Right lung (tissue), 5 donors: ENCODE data around the gene RTCA. TPM values are rescaled to one million over a fixed set of nuclear protein-coding genes. Genes with fewer than 3 reads are reported as not detected.
"Not testable (repeated sequence)": the region's sequence is repeated elsewhere in the genome, so short reads cannot be mapped to it uniquely, and the experiment has no call there.

Experiments used
- DNase-seq, 2 donors: peaks; one replicate each; pipeline ENCODE4 v3.0.0-alpha.2; 2013
- polyA plus RNA-seq, 5 donors: library from polyadenylated mRNA; unstranded; fragments of 120-200 nt; gene quantifications; one replicate each; pipeline versions ENCODE4 v1.2.1 to v1.2.3, GENCODE V29; 2013; ENCODE audit warnings: inconsistent platforms in 1 of 5, low replicate concordance in 1 of 5; ENCODE audit not compliant: insufficient read length in 5 of 5, insufficient read depth in 1 of 5

Gene RTCA
- polyA plus RNA-seq, 5 donors, result 24.1 to 34.1 (median 29.6) TPM

- DNase-seq, result no peak
Measured at GRCh38 chr1:100304921-100305320, 38.9 kb downstream of the RTCA start.

DNA sequence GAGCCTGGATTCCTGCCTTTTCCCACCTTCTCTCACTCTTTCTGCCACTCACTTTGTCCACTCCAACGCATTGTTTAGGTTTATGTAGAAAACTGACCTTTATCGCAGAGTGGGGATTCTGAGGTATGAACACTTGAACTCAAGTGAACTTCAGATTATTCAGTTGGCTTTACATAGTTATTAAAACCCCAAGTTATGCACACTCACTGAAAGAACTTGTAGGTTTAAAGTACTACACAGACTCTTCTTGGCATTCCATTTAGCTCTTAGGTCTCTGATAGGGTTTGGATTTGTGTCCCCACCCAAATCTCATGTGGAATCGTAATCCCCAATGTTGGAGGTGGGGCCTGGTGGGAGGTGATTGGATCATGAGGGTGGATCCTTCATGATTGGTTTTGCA is 39.9 kb downstream of the RTCA start:
- DNase-seq, result peak in 1 of 2 donors; percentile 2

DNA sequence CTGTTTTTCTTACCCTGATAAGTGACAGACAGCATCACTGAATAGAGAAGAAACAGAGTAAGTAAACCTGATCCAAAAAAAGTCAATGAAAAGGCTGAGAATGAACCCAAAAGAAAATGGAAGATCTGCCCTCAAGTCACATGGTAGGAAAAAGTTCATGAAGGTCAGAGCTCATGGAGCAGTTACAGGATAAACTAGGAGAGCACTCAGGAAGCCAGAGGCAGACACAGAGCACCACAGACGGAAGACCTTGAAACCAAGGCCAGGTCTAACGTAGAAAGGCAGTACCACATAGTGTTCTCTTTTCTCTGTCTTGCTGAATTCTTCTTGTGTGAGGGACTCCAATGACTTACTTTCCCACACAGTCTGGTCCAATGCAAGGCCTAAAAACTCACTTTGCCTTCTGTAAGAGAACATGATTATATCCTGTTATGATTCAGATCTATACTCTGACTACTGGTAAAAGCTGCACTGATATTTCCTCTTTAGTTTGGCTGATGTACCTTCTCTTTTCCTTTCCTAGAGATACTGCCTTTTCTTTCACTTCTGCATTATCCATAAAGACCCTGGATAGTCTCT is 40.8 kb downstream of the RTCA start:
- no peak for DNase-seq

DNA sequence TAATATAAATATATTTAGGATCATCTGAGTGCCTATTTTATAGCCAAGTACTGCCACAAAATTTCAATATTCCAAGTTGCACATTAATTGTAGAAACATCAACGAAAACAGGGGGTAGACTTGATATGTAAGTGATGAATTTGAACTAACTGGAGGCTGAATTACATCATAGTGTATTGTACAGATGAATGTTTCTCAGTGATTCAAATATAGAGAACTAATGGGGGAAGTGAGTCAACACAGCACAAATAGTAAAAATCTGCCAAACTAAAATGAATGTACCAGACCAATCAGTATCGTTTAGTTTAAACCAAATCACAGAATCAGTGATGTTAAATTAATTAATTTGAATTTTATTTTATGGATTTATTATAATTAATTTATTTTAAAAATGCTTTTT is 42.8 kb downstream of the RTCA start:
- no peak for DNase-seq

DNA sequence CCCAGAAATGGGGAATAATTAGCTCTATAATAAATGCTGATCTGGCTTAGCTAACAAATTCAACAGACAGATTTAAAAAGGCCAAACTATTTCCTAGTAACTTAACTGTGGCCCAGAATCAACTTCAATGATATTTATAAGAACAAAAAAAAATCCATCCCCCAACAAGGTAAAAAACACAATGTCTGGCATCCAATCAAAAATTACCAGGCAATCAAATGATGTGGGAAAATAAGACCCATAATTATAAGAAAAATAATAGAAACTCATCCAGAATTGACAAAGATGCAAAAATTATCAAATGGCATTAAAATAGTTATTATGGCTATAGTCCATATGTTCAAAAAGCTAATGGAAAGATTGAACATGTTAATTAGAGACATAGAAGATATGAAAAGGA is 43.8 kb downstream of the RTCA start:
- no peak for DNase-seq

DNA sequence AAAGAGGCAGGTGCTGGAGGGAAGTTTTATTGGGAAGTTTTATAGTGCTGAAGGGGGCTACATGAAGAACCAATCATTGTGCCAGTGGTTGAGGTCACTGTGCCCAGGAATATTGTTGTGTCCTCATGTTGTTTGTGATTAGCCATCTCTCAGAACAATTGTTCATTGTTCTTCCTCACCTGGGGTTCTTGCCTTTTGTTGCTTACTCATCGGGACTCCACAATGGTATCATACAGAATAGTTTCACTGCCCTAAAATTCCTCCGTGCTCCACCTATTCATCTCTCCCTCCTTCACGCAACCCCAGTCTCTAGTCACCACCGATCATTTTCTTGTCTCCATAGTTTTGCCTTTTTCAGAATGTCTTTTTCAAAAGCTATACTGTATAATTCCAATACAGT is 47.4 kb downstream of the RTCA start:
- no peak for DNase-seq

DNA sequence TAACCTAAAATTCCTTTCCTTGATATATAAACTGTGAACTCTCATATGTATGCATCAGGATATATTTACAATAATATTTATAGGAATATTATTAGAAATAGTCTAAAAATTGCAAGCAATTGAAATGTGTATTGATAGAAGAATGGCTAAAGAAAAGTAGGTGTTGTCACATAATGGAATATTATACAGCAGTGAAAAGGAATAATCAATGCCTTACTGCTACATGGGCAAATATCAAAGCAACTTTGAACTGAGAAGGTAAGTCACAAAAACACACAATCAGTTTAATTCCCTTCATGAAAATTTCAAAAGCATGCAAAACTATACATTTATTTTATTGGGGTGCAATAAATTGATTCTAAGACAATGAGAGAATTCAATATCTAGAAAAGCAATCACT is 50.6 kb downstream of the RTCA start:
- DNase-seq, result no peak

- DNase-seq, result no peak
Measured at GRCh38 chr1:100320311-100321099, 54.5 kb downstream of the RTCA start.

- no peak for DNase-seq
Measured at GRCh38 chr1:100321100-100321493, 55.1 kb downstream of the RTCA start.

- DNase-seq, result no peak
Measured at GRCh38 chr1:100321506-100321905, 55.5 kb downstream of the RTCA start.

DNA sequence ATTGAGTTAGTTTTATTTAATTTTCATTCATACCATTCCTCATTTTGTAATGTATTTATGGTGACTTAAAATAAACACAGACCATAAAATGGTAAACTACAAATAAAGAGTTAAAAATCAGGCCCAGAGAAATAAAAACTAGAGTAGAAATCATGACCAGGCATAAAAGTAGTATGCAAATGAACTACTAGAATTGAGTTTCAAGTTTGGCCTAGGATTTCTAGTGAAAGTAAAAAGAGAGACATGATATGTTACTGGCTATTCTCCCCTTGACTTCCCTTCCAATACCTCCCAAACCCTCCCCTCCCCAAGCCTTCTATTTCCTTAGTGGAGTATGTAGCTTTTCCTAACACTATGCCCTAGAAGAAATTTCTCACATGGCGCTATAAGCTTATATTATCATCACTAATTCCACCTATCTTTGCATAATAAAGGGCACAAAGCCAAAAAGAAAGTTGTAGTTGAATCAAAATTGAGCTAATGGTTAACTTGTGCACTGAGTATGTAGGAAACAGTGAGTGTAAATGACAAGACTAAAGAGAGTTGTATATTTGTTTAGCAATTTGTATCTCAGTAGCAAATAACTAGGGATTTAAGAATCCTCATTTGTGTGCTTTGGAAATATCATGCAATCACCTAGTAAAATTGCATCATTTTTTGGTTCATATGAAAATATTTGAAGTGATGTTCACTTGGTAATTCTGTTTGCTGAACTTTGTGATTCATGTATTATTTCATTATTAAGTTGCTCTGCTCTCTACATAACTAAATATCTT is 56.6 kb downstream of the RTCA start:
- no peak for DNase-seq

DNA sequence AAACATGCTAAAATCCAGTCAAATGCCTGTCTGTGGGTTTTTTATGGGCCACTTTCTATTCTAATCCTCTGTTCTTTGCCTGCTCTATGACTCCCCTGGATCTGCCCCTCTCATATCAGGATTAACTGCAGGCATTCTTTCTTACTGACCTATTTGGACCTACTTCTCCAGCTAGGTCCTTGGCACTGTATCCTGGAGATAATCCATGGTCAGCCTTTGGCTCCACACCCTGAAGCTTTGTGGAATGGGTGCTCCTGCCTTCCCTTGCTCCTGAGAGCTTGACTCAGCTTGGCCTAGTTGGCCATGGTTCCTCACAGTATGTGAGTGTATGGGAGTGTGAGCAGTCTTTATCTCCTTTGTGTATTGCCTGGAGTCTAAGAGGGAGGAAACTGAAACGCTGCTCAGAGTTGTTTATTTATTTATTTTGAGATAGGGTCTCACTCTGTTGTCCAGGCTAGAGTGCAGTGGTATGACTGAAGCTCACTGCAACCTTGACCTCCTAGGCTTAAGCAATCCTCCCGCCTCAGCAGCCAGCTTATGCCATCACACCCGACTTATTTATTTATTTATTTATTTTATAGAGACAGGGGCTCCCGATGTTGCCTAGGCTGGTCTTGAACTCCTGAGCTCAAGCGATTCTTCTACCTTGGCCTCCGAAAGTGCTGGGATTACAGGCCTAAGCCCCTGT is 57.5 kb downstream of the RTCA start:
- DNase-seq, result no peak

- no peak for DNase-seq
Measured at GRCh38 chr1:100325415-100326324, 59.7 kb downstream of the RTCA start.

- DNase-seq, result not testable (repeated sequence)
Measured at GRCh38 chr1:100326325-100326670, 60.3 kb downstream of the RTCA start.

DNA sequence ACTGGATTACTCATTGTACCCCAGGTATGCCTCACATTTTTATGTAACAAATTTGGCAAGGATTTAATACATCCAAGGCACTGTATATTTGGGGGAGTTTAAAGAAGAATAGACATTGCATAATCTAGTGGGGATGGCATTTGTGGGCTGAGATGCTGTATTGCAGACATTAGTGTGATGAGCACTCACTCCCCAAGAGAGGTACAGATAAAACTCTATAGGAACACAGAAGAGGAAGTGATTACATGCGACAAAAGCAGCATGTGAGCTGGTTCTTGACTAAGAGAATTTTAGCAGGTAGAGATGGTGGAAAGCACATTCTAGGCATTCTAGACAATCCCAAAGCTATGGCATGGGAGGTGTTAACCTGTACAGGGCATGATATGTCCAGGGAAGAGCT is 62.1 kb downstream of the RTCA start:
- no peak for DNase-seq

GRCh38 chr1:100331146-100331545 is 65.1 kb downstream of the RTCA start:
- DNase-seq, result not testable (repeated sequence)

DNA sequence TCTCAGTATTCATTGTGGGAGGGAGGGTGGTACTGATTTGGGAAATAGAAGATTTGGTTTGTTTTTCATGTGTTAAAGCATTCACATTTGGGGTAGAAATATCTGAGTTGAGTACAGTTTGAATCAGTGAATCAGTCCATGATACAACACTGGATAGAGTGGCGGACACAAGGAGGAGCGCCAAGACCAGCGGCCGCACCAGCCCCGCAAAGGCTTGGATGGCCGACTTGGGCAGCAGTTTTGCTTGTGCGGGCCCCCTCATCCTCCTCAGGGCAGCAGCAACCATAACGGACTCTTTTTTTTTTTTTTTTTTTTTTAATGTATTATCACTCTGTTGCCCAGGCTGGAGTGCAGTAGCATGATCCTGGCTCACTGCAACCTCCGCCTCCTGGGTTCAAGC is 66.3 kb downstream of the RTCA start:
- DNase-seq, result no peak

DNA sequence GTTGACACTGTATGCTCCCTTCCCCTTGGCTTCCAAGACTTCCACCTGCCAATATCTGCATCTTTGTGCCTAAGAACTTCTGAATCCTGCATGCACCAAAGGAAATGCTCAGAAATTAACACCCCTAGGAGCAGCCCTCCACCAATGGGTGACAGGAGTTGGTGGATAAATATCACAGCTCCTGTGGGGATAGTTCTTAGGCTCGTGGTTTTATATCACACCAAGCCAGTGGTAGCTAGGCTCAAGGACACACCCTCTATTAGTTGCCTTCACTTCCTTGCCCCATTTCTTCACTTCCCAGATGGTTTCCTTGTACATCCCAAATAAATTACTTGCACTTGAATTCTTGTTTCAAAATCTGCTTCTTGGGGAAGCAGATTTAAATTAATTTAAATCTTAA is 69.4 kb downstream of the RTCA start:
- DNase-seq, result no peak

DNA sequence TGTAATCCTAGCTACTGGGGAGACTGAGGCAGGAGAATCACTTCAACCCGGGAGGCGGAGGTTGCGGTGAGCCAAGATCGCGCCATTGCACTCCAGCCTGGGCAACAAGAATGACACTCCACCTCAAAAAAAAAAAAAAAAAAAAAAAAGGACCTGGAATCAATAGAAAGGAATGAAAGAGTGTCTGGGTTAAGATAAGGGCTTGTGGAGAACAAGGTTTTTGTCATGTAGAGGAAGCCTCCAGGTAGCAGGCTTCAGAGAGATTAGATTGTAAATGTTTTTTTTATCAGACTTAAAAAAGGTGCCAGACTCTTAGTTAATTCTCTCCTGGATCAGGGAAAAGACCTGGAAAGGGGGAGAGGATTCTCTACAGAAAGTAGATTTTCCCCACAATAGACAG is 71.9 kb downstream of the RTCA start:
- not testable (repeated sequence) for DNase-seq

GRCh38 chr1:100339735-100340134 is 73.7 kb downstream of the RTCA start:
- not testable (repeated sequence) for DNase-seq

DNA sequence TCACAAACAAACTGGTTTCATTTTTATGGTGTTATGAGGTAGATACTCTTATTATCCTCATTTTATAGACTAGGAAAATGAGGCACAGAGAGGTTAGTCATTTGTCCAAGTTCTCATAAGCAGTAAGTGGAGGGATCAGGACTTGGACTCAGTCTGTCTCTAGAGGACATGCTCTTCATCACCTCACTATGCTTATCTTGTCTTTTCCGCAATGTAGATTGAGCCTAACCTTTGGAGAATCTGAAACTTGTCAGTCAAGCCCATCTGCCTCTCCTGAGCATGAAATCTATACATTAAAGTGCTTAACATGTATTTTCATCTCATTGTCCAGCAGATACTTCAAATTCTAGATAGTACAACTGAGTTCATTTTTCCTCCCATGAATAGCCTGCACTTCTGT is 74.5 kb downstream of the RTCA start:
- DNase-seq, result no peak
